ENCODE measurements around the gene WBP11. TPM values are rescaled to one million over a fixed set of nuclear protein-coding genes. Genes with fewer than 3 reads are reported as not detected.
A peak's percentile ranks its signal among the peaks of the same experiment; 100 is the strongest.

Gene WBP11
- total and polyA plus RNA-seq, 2 of the 13 experiments (the other 11 are each of a cell fraction or from before 2014, with no cell fraction given), result 7.6 to 31.0 TPM

GRCh38 chr12:14803011-14803829, at the start of gene WBP11, which contains the start of gene C12orf60 (continued):
- TF ChIP-seq ZNF274 (CRISPR knock-in tag; IDR thresholded peaks at IDR 0.05) (no peak), ZNF329 (CRISPR knock-in tag; IDR thresholded peaks at IDR 0.05; ENCODE audit: low read depth) (no peak), ZBTB25 (CRISPR knock-in tag; IDR thresholded peaks at IDR 0.05) (no peak), ZBTB37 (CRISPR knock-in tag; IDR thresholded peaks at IDR 0.05) (no peak), KMT2B (CRISPR knock-in tag; IDR thresholded peaks at IDR 0.05) (peak; percentile 96), ZNF850 (CRISPR knock-in tag; conservative IDR thresholded peaks at IDR 0.05) (no peak), RBM22 (optimal IDR thresholded peaks at IDR 0.05; ENCODE audit: low read length) (no peak), ZNF713 (CRISPR knock-in tag; IDR thresholded peaks at IDR 0.05) (no peak), ZNF512B (CRISPR knock-in tag; IDR thresholded peaks at IDR 0.05; ENCODE audit: borderline replicate concordance) (no peak), CEBPZ (IDR thresholded peaks at IDR 0.05; ENCODE audit: low read length) (peak; percentile 76)
- TF ChIP-seq, protein P1, sequence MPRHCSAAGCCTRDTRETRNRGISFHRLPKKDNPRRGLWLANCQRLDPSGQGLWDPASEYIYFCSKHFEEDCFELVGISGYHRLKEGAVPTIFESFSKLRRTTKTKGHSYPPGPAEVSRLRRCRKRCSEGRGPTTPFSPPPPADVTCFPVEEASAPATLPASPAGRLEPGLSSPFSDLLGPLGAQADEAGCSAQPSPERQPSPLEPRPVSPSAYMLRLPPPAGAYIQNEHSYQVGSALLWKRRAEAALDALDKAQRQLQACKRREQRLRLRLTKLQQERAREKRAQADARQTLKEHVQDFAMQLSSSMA (CRISPR knock-in tag; IDR thresholded peaks at IDR 0.05), result no peak
- TF ChIP-seq, protein P2, sequence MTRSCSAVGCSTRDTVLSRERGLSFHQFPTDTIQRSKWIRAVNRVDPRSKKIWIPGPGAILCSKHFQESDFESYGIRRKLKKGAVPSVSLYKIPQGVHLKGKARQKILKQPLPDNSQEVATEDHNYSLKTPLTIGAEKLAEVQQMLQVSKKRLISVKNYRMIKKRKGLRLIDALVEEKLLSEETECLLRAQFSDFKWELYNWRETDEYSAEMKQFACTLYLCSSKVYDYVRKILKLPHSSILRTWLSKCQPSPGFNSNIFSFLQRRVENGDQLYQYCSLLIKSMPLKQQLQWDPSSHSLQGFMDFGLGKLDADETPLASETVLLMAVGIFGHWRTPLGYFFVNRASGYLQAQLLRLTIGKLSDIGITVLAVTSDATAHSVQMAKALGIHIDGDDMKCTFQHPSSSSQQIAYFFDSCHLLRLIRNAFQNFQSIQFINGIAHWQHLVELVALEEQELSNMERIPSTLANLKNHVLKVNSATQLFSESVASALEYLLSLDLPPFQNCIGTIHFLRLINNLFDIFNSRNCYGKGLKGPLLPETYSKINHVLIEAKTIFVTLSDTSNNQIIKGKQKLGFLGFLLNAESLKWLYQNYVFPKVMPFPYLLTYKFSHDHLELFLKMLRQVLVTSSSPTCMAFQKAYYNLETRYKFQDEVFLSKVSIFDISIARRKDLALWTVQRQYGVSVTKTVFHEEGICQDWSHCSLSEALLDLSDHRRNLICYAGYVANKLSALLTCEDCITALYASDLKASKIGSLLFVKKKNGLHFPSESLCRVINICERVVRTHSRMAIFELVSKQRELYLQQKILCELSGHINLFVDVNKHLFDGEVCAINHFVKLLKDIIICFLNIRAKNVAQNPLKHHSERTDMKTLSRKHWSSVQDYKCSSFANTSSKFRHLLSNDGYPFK (CRISPR knock-in tag; IDR thresholded peaks at IDR 0.05; ENCODE audit: borderline replicate concordance), result peak; percentile 89; the same call in 1 of the 2 replicates
